ENCODE measurements around the gene SELENOI.

DNA sequence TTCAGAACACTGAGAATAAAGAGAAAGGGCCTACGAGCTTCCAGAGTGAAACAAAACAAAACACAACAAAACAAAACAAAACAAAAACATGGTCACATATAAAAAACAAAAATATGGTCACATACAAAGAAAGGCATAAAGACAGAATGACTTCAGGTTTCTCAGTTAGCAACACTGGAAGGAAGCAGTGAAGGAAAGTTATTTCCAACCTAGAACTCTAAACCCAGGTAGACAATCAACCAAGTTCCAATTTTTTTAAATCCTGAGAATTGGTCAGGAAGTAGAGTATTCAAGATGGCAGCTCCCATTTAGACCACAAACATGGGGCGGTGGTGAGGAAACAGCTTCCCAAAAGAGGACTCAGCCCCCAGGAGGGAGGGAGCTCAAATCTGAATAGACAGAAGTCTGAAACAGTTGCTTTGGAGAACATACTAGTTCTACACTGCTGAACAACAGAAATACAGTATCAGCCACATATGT is 64.9 kb downstream of the SELENOI start:
- TF ChIP-seq, protein P1, sequence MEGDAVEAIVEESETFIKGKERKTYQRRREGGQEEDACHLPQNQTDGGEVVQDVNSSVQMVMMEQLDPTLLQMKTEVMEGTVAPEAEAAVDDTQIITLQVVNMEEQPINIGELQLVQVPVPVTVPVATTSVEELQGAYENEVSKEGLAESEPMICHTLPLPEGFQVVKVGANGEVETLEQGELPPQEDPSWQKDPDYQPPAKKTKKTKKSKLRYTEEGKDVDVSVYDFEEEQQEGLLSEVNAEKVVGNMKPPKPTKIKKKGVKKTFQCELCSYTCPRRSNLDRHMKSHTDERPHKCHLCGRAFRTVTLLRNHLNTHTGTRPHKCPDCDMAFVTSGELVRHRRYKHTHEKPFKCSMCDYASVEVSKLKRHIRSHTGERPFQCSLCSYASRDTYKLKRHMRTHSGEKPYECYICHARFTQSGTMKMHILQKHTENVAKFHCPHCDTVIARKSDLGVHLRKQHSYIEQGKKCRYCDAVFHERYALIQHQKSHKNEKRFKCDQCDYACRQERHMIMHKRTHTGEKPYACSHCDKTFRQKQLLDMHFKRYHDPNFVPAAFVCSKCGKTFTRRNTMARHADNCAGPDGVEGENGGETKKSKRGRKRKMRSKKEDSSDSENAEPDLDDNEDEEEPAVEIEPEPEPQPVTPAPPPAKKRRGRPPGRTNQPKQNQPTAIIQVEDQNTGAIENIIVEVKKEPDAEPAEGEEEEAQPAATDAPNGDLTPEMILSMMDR (IDR thresholded peaks at IDR 0.05), result no peak
- TF ChIP-seq ZFX (IDR thresholded peaks at IDR 0.05; ENCODE audit: borderline replicate concordance), result no peak

Data from 22Rv1 (cell line).